K562 (cell line): ENCODE data around the gene FLT1. TPM values are rescaled to one million over a fixed set of nuclear protein-coding genes. Genes with fewer than 3 reads are reported as not detected.

ENCODE experiments used
- HINFP ChIP-seq: fragments of 450-650 bp; conservative IDR thresholded peaks from 2 replicates; pipeline ENCODE4 v1.6.1; 2016; ENCODE audit warnings: missing genetic modification characterization, low read depth, mild to moderate bottlenecking, control low read depth, missing compliant biosample characterization
- SRSF1 ChIP-seq: fragments of 200-400 bp; formaldehyde crosslinking; IDR thresholded peaks from 2 replicates; pipeline ENCODE4 v1.6.1; 2017; ENCODE audit warnings: mild to moderate bottlenecking, low read depth, low read length, moderate library complexity
- ZNF146 ChIP-seq: IDR thresholded peaks from one replicate; pipeline ENCODE4 v1.6.1; 2018; ENCODE audit warnings: missing compliant biosample characterization; ENCODE audit not compliant: unreplicated experiment
- ZNF277 ChIP-seq: fragments of 250-450 bp; sonication (Bioruptor Pico); IDR thresholded peaks from 2 replicates; pipeline ENCODE4 v1.8.0; 2022; ENCODE audit warnings: inconsistent platforms, mild to moderate bottlenecking, moderate library complexity, borderline replicate concordance
- polyA plus RNA-seq, 8 experiments: library from polyadenylated mRNA; depleted of rRNA in 4 of 8; stranded (reverse) in 5 of 8; unstranded in 3 of 8; fragments of >200 nt; fragmentation: Nextera tagmentation in 2 of 8; fragmentation: Illumina TruSeq in 1 of 8; extraction: Ambion mirVana in 2 of 8; extraction: Trizol in 1 of 8; gene quantifications; 2 replicates each; pipeline versions ENCODE4 v1.2.1 to v1.2.3, GENCODE V29; 2011 to 2014; ENCODE audit warnings: inconsistent platforms in 1 of 8, missing spikeins in 1 of 8
- total RNA-seq, 7 experiments: library from RNA; depleted of rRNA in 6 of 7; stranded (reverse); fragments of >200 nt in 6 of 7; fragmentation: Illumina TruSeq in 2 of 7; extraction: Trizol in 2 of 7; gene quantifications; 2 replicates each; pipeline versions ENCODE4 v1.2.1 to v1.2.3, GENCODE V29; 2011 to 2021; ENCODE audit warnings: low replicate concordance in 1 of 7
- TF ChIP-seq, protein P1 (sequence below): sonication (generic); formaldehyde crosslinking; IDR thresholded peaks from 2 replicates; pipeline ENCODE4 v1.8.0; 2022; ENCODE audit warnings: mild to moderate bottlenecking, low read depth, missing genetic modification reagents

FLT1 gene
- total and polyA plus RNA-seq, 9 of the 15 experiments (the other 6 are each of a cell fraction or from before 2014, with no cell fraction given) = 0.01 to 2.0 (median 0.22) TPM

- TF ChIP-seq ZNF277 (CRISPR knock-in tag) = no peak
- no peak for TF ChIP-seq HINFP (tag)
- no peak for TF ChIP-seq ZNF146 (CRISPR knock-in tag)
- no peak for TF ChIP-seq SRSF1
- TF ChIP-seq, protein P1, sequence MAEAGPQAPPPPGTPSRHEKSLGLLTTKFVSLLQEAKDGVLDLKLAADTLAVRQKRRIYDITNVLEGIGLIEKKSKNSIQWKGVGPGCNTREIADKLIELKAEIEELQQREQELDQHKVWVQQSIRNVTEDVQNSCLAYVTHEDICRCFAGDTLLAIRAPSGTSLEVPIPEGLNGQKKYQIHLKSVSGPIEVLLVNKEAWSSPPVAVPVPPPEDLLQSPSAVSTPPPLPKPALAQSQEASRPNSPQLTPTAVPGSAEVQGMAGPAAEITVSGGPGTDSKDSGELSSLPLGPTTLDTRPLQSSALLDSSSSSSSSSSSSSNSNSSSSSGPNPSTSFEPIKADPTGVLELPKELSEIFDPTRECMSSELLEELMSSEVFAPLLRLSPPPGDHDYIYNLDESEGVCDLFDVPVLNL (CRISPR knock-in tag) = no peak
Observed at GRCh38 chr13:28476919-28477708, 17.8 kb downstream of the FLT1 start (continued).
